Inflammatory macrophage treated with lipopolysaccharide for 1 hour (primary cell): ENCODE results near the gene DHRS9.
"Not testable (repeated sequence)": the region's sequence is repeated elsewhere in the genome, so short reads cannot be mapped to it uniquely, and the experiment has no call there.

Source experiments
- DNase-seq, 2 donors: peaks; one replicate each; pipeline ENCODE4 v3.0.0-alpha.2; 2020 to 2022

DHRS9 gene

DNA sequence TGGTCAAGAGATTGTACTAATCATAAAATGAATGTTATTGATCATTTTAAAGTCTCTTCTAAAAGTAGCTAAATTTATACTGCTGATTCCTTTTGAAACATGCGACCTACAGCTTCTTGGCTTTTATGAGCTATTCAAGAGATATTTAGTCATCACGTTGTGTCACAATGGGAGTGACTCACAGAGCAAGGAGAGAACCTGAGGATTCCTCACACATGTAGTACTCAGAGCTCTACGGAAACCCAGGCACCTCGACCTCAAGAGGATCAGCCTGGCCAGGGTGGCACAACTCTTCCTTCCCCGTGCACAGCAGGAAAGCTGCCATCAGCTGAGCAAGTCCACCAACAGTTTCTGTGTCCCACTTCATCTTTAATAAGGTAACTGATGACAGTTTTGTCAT is at the start of gene DHRS9:
TSS of gene DHRS9 (plus strand) at position 223 of the 400 bp plus-strand sequence. CDS start 12,019 bp downstream, outside the sequence.
- DNase-seq, result peak; percentile 88 to 95

DNA sequence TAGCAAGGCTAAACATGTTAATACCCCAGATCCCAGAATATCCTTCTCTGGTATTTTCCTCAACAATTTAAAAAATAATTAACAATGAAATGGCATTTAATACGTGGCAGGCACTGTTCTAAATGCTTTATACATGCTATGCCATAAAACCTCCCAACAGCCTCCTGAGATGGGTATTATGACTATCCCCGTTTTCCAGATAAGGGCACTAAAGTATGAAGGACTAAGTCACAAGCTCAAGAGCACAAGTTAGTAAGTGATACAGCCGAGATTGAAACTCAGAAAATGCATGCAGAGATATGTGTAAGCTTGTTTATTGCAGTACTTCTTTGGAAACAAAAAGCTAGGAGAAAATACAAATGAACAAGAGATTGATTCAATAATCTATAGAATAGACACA is 46.2 kb upstream of the DHRS9 start:
- no peak for DNase-seq

- DNase-seq, result no peak
These were observed 43.3 kb upstream of the DHRS9 start for GRCh38 chr2:169026056-169026455.

GRCh38 chr2:169027234-169027633 is 42.1 kb upstream of the DHRS9 start:
- DNase-seq, result no peak

DNA sequence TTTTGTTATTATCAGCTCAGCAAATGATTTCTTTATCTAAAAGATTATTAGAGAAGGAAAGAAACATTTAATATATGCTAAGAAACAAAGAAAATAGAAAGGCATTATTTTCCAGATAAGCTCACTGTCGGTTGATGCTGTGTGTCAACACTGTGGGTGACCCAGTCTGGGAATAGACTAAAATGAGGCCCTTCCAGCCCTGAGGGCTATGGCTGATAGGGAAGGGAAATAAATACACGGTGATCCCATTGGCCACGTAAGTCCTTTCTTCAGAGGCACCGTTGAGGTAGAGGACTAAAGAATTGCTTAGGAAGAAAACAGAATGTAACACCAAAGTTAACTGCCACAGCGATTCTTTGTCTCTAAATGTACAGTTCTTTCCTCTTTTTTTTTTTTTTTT is 40.0 kb upstream of the DHRS9 start:
- no peak for DNase-seq

GRCh38 chr2:169031202-169031601 is 38.2 kb upstream of the DHRS9 start, which contains the start of gene ABCB11:
TSS of gene ABCB11 (minus strand) at chr2:169031324. CDS start at chr2:169018125, 13,199 bp downstream.
- DNase-seq, result no peak

DNA sequence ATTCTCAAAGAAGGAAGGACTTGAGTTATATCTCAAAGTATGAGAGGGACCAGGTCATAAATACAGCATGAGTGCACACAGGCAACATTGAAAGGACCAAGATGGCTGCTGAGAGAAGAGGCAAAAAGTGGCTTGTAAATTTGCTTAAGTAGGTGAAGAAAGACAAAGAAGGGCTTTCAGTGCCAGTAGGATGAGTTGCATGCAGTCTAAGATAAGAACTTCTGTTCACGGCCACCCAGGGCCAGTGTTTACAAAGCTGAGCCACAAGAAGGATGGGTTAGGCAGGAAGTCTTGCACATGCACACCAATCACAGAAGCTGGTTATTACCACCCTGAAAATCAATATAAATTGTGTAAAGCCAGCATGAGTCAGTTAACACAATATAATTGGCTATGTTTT is 35.1 kb upstream of the DHRS9 start:
- DNase-seq, result no peak

DNA sequence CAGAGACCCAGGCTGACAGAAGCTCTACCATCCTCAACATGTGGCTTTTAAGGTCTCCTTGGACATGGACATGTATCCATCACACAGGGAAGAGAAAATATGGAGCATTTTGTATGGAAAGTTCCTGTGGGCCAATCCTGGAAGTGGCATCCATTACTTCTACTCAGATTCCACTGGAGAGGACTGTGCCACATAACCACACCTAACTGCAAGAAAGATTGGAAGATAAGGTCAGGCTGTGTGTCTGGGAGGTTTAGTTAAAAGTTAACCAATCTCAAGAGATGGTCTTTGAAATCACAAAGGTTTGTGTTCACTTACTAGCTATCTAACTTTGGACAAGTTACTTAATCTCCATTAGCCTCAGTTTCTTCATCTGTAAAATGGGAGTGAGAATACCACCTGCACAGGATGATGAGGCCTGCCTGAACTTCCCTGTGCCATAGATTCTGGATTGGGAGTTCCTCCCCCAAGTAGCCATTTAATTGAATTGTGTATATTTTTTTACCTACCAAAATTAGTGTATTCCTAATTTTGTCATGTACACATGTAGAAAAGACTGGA is 34.3 kb upstream of the DHRS9 start:
- DNase-seq, result no peak

- no peak for DNase-seq
These were observed 33.5 kb upstream of the DHRS9 start for GRCh38 chr2:169035887-169036286.

- peak; percentile 84 to 85 for DNase-seq
These were observed 32.5 kb upstream of the DHRS9 start for GRCh38 chr2:169036736-169037440.

- DNase-seq, result peak; percentile 87 to 91
These were observed 31.0 kb upstream of the DHRS9 start for GRCh38 chr2:169038338-169038757.

DNA sequence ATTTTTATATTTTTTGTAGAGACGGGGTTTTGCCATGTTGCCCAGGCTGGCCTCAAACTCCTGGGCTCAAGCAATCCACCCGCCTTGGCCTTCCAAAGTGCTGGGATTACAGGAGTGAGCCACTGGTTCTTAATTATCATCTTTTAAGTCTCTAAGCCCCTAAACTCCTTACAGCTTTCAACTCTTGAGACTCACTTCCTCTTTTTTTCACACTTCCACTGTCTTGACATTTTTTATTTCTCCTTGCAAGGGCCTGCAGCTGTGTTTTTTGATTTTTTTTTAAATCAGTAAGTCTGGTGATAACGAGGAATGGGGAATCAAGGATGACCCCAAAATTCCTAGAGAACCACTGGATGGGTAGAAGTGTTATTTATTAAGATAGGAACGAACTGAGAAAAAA is 29.7 kb upstream of the DHRS9 start:
- peak in 1 of 2 donors; percentile 27 for DNase-seq

DNA sequence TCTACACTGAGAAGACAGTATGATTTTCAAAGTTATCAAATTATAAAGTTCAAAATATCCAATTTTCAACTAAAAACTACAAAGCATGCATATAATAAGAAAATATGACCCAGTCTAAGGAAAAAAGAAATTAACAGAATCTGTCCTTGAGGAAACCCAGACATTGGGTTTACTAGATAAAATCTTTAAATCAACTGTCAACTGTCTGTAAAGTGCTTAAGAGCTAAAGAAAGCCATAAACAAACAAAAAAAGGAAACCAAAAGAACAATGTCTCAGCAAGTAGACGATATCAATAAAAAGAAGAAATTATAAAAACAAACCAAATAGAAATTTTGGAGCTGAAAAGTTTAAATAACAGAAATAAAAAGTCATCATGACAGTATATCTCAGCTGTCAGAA is 27.8 kb upstream of the DHRS9 start:
- DNase-seq, result no peak

- no peak for DNase-seq
These were observed 26.5 kb upstream of the DHRS9 start for GRCh38 chr2:169042856-169043255.

DNA sequence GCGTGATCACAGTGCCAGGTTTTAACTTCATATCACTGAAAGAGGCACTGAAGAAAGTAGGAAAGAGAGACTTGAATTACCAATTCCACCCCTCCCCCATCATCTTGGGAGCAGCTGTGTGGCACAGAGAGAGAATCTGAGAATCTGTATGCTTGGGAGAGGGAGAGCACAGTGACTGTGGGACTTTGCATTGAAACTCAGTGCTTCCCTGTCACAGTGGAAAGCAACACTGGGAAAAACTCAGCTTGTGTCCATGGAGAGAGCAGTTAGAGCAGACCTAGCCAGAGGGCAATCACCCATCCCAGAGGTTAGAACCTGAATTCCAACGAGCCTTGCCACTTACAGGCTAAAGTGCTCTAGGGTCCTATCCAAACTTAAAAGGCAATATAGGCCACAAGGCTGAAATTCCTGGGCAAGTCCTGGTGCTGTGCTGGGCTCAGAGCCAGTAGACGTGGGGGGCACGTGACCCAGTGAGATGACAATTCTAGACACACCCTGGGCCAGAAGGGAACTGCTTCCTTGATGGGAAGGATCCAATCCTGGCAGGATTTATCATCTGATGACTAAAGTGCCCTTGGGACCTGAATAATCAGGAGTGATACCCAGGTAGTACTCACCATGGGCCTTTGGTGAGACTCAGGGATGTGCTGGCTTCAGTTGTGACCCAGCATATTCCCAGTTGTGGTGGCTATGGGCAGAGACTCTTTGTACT is 22.8 kb upstream of the DHRS9 start:
- no peak for DNase-seq

- peak; percentile 36 to 52 for DNase-seq
These were observed 21.8 kb upstream of the DHRS9 start for GRCh38 chr2:169047256-169048250.

GRCh38 chr2:169049142-169049541 is 20.2 kb upstream of the DHRS9 start:
- DNase-seq, result no peak

- peak; percentile 65 to 70 for DNase-seq
These were observed 18.7 kb upstream of the DHRS9 start for GRCh38 chr2:169050476-169051240.

DNA sequence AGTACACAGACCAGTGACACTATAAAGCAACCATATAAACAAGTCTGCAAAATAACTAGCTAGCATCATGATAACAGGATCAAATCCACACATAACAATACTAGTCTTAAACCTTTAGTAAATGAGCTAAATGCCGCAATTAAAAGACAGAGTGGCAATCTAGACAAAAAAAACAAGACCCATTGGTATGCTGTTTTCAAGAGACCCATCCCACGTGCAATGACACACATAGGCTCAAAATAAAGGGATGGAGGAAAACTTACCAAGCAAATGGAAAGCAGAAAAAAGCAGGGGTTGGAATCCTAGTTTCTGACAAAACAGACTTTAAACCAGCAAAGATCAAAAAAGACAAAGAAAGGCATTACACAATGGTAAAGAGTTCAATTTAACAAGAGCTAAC is 14.8 kb upstream of the DHRS9 start:
- DNase-seq, result not testable (repeated sequence)

DNA sequence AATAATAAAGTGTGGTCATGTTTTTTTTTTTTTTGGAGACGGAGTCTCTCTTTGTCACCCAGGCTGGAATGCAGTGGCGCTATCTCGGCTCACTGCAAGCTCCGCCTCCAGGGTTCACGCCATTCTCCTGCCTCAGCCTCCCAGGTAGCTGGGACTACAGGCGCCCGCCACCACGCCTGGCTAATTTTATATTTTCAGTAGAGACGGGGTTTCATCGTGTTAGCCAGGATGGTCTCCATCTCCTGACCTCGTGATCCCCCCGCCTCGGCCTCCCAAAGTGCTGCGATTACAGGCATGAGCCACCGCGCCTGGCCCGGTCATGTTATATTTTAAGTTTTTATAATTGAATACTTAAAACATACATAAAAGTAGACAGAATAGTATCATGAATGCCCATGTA is 5.2 kb upstream of the DHRS9 start:
- not testable (repeated sequence) for DNase-seq

GRCh38 chr2:169065422-169065821 is 3.9 kb upstream of the DHRS9 start:
- DNase-seq, result no peak
